Panc1 (cell line): ENCODE results near the gene SRRM3. TPM values are rescaled to one million over a fixed set of nuclear protein-coding genes. Genes with fewer than 3 reads are reported as not detected.

Experiments used
- ATAC-seq: fragments of 200-7000 bp; cut with Tn5 transposase; 2 replicates; pipeline ENCODE4 v1.9.1; 2020; ENCODE audit warnings: mild to moderate bottlenecking, moderate library complexity
- BruUV-seq: library from RNA; stranded (reverse); fragments of 400-500 nt; replicated peaks from 2 replicates; lab custom pipeline; 2021; lab: Mats Ljungman, UMichigan
- CTCF ChIA-PET: fragments of 300-600 bp; sonication (Branson Sonifier 250); formaldehyde crosslinking; loops from one replicate; lab custom pipeline; 2022; ENCODE audit warnings: antibody characterized with exemption; lab: Charles Lee
- POLR2A ChIA-PET: fragments of 300-600 bp; sonication (Branson Sonifier 250); formaldehyde crosslinking; loops from one replicate; lab custom pipeline; 2022; ENCODE audit warnings: antibody characterized with exemption; lab: Charles Lee
- DNase-seq: peaks from one replicate; pipeline ENCODE4 v3.0.0-alpha.2; 2010; ENCODE audit warnings: low read depth, low spot score
- H3K27ac ChIP-seq: 2 replicates; pipeline ENCODE4 v1.5.1; 2011; ENCODE audit warnings: mild to moderate bottlenecking, low read length, inconsistent platforms
- H3K27me3 ChIP-seq: fragments of 200-500 bp; sonication (Bioruptor generic); 2 replicates; pipeline ENCODE4 v1.6.0; 2014; ENCODE audit warnings: low read length, inconsistent platforms; ENCODE audit not compliant: control insufficient read depth, insufficient read depth
- H3K36me3 ChIP-seq: fragments of 200-500 bp; sonication (Bioruptor generic); 2 replicates; pipeline ENCODE4 v1.5.1; 2014; ENCODE audit warnings: inconsistent platforms, mild to moderate bottlenecking, low read length, moderate library complexity; ENCODE audit not compliant: control insufficient read depth, insufficient read depth
- H3K4me1 ChIP-seq: 2 replicates; pipeline ENCODE4 v1.5.1; 2011; ENCODE audit warnings: inconsistent platforms, mild to moderate bottlenecking, low read length, moderate library complexity; ENCODE audit not compliant: control insufficient read depth, insufficient read depth
- H3K4me3 ChIP-seq, 2 experiments: 2 replicates each; pipeline ENCODE4 v1.5.1; 2011 to 2012; ENCODE audit warnings: low read depth in 2 of 2, low read length in 2 of 2, mild to moderate bottlenecking in 2 of 2, inconsistent platforms in 1 of 2, moderate library complexity in 1 of 2
- H3K9me3 ChIP-seq: fragments of 200-500 bp; sonication (Bioruptor generic); 2 replicates; pipeline ENCODE4 v1.5.1; 2014; ENCODE audit warnings: low read depth, mild to moderate bottlenecking, inconsistent platforms, low read length, moderate library complexity; ENCODE audit not compliant: control insufficient read depth, insufficient read depth
- POLR2AphosphoS5 ChIP-seq: IDR thresholded peaks from 2 replicates; pipeline ENCODE4 v1.6.1; 2012; ENCODE audit warnings: mild to moderate bottlenecking, low read depth, low read length, moderate library complexity
- SIN3A ChIP-seq: IDR thresholded peaks from 2 replicates; pipeline ENCODE4 v1.6.1; 2012; ENCODE audit warnings: low read depth, mild to moderate bottlenecking, low read length, moderate library complexity, borderline replicate concordance; ENCODE audit not compliant: insufficient read depth
- TCF7L2 ChIP-seq: IDR thresholded peaks from 2 replicates; pipeline ENCODE4 v1.6.1; 2011; ENCODE audit warnings: mild to moderate bottlenecking, low read depth, low read length, inconsistent platforms
- in situ Hi-C: cut with HindIII; loops from 2 replicates; pipeline ENCODE4 v1.10.0; 2016; ENCODE audit warnings: low sequenced_read_pairs, low pct_unique_long_range_greater_than_20kb
- intact Hi-C: fragments of 100-400 bp; cut with micrococcal nuclease; formaldehyde crosslinking; loops from one replicate; pipeline ENCODE4 v1.10.0; 2022; ENCODE audit not compliant: unreplicated experiment
- total RNA-seq: library from RNA; stranded (reverse); gene quantifications from one replicate; pipeline ENCODE4 v1.2.1, GENCODE V29; 2021; ENCODE audit not compliant: unreplicated experiment
- TF ChIP-seq, protein P1 (sequence below): fragments of 450-650 bp; IDR thresholded peaks from 2 replicates; pipeline ENCODE4 v1.5.1; 2017; ENCODE audit warnings: mild to moderate bottlenecking
- TF ChIP-seq, protein P2 (sequence below), 2 experiments: IDR thresholded peaks; 2 replicates each; pipeline ENCODE4 v1.6.1; 2011 to 2012; ENCODE audit warnings: low read depth in 2 of 2, control low read depth in 1 of 2, low read length in 1 of 2, mild to moderate bottlenecking in 1 of 2, moderate library complexity in 1 of 2; ENCODE audit not compliant: insufficient read depth in 1 of 2

The SRRM3 gene
- total RNA-seq, 1 experiment from 2014 or later: 8.5 TPM

DNA sequence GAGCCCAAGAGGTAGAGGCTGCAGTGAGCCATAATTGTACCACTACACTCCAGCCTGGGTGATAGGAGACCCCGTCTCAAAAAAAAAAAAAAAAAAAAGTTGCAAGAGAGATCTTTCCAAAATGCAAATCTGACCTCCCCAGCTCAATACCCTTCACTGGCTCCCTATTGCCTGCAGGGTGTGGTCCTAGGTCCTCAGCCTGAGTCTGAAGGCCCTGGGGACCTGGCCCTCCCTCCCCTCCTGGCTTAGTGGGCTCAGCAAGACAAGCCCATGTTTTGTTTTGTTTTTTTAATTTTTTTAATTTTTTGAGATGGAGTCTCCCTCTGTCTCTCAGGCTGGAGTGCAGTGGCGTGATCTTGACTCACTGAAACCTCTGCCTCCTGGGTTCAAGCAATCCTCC is 20.6 kb downstream of the SRRM3 start:
- POLR2A ChIA-PET: interaction anchor here (0.6 kb wide), 1 partner anchor 25 kb away, joined by 8 read pairs; no protein-coding TSS in a partner anchor
- Histone ChIP-seq H3K27me3 (peaks cover 2% of the 10 kb centered on the region), H3K4me1 (peaks cover 5% of the 10 kb centered on the region; the same call in 1 of the 2 replicates), H3K4me3 (no peak overlapping the region), H3K36me3 (no peaks in the 10 kb centered on the region), H3K9me3 (no peaks in the 10 kb centered on the region), H3K27ac (no peak overlapping the region)
- no peak for TF ChIP-seq POLR2AphosphoS5
- TF ChIP-seq, protein P1, sequence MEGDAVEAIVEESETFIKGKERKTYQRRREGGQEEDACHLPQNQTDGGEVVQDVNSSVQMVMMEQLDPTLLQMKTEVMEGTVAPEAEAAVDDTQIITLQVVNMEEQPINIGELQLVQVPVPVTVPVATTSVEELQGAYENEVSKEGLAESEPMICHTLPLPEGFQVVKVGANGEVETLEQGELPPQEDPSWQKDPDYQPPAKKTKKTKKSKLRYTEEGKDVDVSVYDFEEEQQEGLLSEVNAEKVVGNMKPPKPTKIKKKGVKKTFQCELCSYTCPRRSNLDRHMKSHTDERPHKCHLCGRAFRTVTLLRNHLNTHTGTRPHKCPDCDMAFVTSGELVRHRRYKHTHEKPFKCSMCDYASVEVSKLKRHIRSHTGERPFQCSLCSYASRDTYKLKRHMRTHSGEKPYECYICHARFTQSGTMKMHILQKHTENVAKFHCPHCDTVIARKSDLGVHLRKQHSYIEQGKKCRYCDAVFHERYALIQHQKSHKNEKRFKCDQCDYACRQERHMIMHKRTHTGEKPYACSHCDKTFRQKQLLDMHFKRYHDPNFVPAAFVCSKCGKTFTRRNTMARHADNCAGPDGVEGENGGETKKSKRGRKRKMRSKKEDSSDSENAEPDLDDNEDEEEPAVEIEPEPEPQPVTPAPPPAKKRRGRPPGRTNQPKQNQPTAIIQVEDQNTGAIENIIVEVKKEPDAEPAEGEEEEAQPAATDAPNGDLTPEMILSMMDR: no peak
- TF ChIP-seq, protein P2, sequence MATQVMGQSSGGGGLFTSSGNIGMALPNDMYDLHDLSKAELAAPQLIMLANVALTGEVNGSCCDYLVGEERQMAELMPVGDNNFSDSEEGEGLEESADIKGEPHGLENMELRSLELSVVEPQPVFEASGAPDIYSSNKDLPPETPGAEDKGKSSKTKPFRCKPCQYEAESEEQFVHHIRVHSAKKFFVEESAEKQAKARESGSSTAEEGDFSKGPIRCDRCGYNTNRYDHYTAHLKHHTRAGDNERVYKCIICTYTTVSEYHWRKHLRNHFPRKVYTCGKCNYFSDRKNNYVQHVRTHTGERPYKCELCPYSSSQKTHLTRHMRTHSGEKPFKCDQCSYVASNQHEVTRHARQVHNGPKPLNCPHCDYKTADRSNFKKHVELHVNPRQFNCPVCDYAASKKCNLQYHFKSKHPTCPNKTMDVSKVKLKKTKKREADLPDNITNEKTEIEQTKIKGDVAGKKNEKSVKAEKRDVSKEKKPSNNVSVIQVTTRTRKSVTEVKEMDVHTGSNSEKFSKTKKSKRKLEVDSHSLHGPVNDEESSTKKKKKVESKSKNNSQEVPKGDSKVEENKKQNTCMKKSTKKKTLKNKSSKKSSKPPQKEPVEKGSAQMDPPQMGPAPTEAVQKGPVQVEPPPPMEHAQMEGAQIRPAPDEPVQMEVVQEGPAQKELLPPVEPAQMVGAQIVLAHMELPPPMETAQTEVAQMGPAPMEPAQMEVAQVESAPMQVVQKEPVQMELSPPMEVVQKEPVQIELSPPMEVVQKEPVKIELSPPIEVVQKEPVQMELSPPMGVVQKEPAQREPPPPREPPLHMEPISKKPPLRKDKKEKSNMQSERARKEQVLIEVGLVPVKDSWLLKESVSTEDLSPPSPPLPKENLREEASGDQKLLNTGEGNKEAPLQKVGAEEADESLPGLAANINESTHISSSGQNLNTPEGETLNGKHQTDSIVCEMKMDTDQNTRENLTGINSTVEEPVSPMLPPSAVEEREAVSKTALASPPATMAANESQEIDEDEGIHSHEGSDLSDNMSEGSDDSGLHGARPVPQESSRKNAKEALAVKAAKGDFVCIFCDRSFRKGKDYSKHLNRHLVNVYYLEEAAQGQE (IDR thresholded peaks at IDR 0.05; ENCODE audit: insufficient read depth in 1 of 2, low read depth in 2 of 2, low read length in 1 of 2): no peak
- TF ChIP-seq TCF7L2: no peak
- no peak for TF ChIP-seq SIN3A
- BruUV-seq: no TSS peak
- DNase-seq (no peak), ATAC-seq (no peak)
- in situ Hi-C loops (no loop called here), intact Hi-C loops (no loop called here)
- CTCF ChIA-PET: interaction anchor here (1.2 kb wide), 1 partner anchor 41 kb away, joined by 3 read pairs; no protein-coding TSS in a partner anchor

DNA sequence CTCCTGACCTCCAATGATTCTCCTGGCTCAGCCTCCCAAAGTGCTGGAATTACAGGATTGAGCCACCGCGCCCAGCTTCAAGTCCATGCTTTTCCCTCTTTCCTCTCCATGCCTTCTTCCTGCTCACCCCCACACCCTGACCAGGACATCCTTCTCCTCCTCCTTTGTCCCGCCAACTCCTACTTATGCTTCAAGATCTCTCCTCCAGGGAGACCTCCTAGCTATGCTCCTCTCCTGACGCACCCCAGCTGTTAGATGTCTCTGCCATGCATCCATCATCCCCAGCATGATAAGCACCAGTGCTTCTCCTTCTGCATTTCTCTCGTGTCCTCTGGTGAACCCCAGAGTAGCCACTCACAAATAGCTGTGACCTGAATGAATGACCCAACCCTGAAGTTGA is 21.1 kb downstream of the SRRM3 start:
- H3K9me3 ChIP-seq: no peaks in the 10 kb centered on the region
- H3K27ac ChIP-seq: no peak overlapping the region
- no peak for ATAC-seq
- H3K4me1 ChIP-seq: peaks cover 5% of the 10 kb centered on the region; the same call in 1 of the 2 replicates
- H3K36me3 ChIP-seq: no peaks in the 10 kb centered on the region
- no peak overlapping the region for H3K4me3 ChIP-seq
- intact Hi-C loops (no loop called here), in situ Hi-C loops (no loop called here)
- H3K27me3 ChIP-seq: peaks cover 2% of the 10 kb centered on the region
- BruUV-seq: no TSS peak
- CTCF ChIA-PET: no interaction called here
- POLR2A ChIA-PET: interaction anchor here (0.6 kb wide), 1 partner anchor 25 kb away, joined by 8 read pairs; no protein-coding TSS in a partner anchor
- no peak for TF ChIP-seq POLR2AphosphoS5
- TF ChIP-seq TCF7L2: no peak
- TF ChIP-seq, protein P1: no peak
- no peak for TF ChIP-seq SIN3A
- TF ChIP-seq, protein P2 (IDR thresholded peaks at IDR 0.05; ENCODE audit: insufficient read depth in 1 of 2, low read depth in 2 of 2, low read length in 1 of 2): no peak
- DNase-seq: no peak
